GM19455 (cell line): ENCODE measurements around the gene OSBPL5.

Experiments used
- ATAC-seq: cut with Tn5 transposase; IDR thresholded peaks from one replicate; pipeline ENCODE4 v1.9.1; 2021; ENCODE audit not compliant: unreplicated experiment

OSBPL5 gene

GRCh38 chr11:3041699-3042441, 123.2 kb downstream of the OSBPL5 start:
- ATAC-seq = no peak

GRCh38 chr11:3040881-3041280, 124.2 kb downstream of the OSBPL5 start:
- ATAC-seq = no peak

GRCh38 chr11:3037945-3038271, 127.2 kb downstream of the OSBPL5 start:
- ATAC-seq = no peak
